ENCODE measurements around the gene TRAPPC10.

- no peak for TF ChIP-seq CTCF (IDR thresholded peaks at IDR 0.05)
- TF ChIP-seq POLR2A (IDR thresholded peaks at IDR 0.05): no peak
These were observed 46.0 kb downstream of the TRAPPC10 start for GRCh38 chr21:44057960-44058651.

Data from thyroid gland (tissue), 4 donors.